EH (cell line): ENCODE results near the gene GNE.
A peak's percentile ranks its signal among the peaks of the same experiment; 100 is the strongest.

ENCODE experiments used
- DNase-seq: peaks from one replicate; pipeline ENCODE4 v3.0.0-alpha.2; 2015; ENCODE audit warnings: low read depth

The GNE gene

DNA sequence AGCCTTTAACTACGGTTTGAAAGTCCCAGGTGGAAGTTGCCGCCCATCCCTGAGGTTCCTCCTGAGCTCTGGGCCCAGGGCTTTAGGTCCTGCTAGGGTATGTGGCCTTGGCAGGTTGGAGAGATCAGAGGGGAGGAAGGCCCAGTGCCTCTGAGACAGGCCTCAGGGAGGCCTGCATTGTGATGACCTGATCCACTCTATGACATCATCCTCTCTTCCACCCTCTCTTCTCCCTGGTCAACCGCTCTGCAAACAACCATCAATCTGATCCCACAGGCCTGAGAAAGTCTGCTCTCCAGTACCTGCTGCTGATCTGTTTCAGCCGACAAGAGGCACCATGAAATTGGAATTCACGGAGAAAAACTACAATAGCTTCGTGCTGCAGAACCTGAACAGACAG is 89.1 kb downstream of the GNE start, which contains the start of gene CCIN:
Gene CCIN, plus strand, starts transcription at position 223 of the 400 bp plus-strand sequence. Its CDS starts 115 bp downstream, at position 338.
- no peak for DNase-seq

DNA sequence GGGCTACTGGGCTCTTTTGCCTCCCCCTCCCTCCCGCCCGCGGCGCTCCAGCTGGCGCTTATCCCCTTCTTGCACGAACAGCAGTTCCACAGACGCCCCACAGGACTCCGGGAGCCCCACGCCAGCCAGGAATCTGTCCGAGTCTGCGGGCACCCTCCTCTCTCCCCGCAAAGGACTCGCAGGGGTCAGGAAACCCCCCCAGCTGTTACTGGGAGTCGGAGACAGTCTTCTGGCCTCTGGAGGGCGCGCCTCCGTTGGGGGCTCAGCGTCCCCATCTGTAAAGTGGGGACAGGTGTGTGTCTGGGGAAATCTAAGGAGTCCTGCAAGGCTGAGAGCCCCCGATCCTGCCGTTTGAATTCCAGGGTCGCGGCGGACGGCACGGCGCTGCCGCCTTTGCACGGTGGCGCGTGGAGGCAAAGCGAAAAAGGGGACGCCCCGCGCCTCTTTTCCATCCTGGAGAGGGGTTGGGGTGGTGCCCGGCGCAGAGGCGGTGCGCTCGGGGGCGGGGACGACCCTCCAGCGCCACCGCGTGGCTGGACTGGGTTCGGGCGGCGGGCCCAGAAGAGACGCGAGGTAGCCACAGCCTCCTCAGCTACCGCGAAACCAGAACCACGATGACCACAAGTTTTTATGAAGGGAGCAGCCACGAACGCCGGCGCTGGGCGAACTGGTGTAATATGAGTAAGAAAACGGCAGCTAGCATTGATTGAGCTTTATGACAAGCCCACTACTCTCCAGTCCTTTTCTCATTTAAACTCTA is 91.9 kb downstream of the GNE start:
- DNase-seq, result peak; percentile 90

DNA sequence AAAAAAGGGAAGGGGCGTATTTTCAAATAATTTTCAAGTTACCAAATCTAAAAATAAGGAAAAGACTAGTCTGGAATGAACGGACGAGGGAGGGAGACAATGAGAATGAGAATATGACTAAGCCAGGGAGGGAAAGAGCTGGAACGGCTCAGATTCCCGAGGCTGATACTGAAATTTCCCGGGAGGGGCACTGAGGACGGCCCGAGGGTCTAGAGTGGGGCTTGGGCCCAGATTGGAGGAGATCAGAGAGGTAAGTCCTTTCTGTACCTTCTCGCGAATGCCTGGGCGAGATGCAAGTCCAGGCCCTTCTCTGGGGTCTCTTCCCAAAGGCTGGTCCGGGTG is 92.5 kb downstream of the GNE start:
- DNase-seq, result peak; percentile 67

DNA sequence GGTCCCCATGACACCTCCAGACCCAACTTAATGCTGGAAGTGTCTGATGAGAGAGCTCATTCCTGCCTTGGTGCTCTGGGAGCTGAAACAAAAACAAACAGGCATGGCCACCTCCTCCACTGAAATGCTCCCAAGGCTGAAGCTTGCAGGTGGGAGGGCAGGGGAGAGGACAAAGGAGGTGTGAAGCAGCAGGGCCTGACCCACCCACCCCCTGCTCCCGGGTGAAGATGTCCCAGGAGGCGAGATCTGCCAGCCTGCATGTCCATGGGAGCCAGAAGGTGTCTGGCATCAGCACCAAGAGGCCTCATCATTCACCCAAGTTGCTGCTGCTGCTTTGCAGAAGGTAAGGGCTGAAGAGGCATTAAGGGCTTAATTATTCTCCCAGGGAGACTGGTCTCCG is 93.3 kb downstream of the GNE start:
- no peak for DNase-seq
